OCI-LY1 (cell line): Measurements from ENCODE around the gene HECTD1.
"Not testable (repeated sequence)": the region's sequence is repeated elsewhere in the genome, so short reads cannot be mapped to it uniquely, and the experiment has no call there.

Experiments used
- CTCF ChIP-seq: fragments of 200-600 bp; sonication (generic), shearing (Covaris generic); IDR thresholded peaks from 2 replicates; pipeline ENCODE4 v1.5.1; 2017; ENCODE audit warnings: mild to moderate bottlenecking, antibody characterized with exemption, low read length, moderate library complexity, mixed read lengths
- EZH2 ChIP-seq: fragments of 200-600 bp; sonication (generic), shearing (Covaris generic); IDR thresholded peaks from 2 replicates; pipeline ENCODE4 v1.8.0; 2017; ENCODE audit warnings: borderline replicate concordance, mixed run types, mild to moderate bottlenecking, antibody characterized with exemption, low read length, moderate library complexity, mixed read lengths

GRCh38 chr14:31086466-31086865, 121.1 kb downstream of the HECTD1 start:
- TF ChIP-seq CTCF, EZH2: not testable (repeated sequence)
